Stimulated activated CD4-positive, alpha-beta T cell treated with anti-CD3 and anti-CD28 coated beads, Interleukin-1b, Interleukin-23, amount 100 ng/mL, for 4 hours (primary cell): ENCODE results near the gene AOC2.

Experiments
- DNase-seq, 2 donors: peaks; one replicate each; pipeline ENCODE4 v3.0.0-alpha.2; 2020; ENCODE audit warnings: low read depth in 2 of 2

The AOC2 gene

GRCh38 chr17:42844271-42844670 is at the start of gene AOC2:
Gene AOC2, plus strand, starts transcription at chr17:42844580. Its CDS starts 47 bp downstream, at chr17:42844627.
- DNase-seq = no peak

- no peak for DNase-seq
Observed at GRCh38 chr17:42795061-42795460, 49.3 kb upstream of the AOC2 start.

GRCh38 chr17:42795465-42795864 is 48.9 kb upstream of the AOC2 start:
- DNase-seq = no peak

- DNase-seq = no peak
Observed at GRCh38 chr17:42796066-42796758, 48.2 kb upstream of the AOC2 start.

- DNase-seq = no peak
Observed at GRCh38 chr17:42797067-42798007, 47.0 kb upstream of the AOC2 start.

GRCh38 chr17:42798011-42798382 is 46.4 kb upstream of the AOC2 start:
- DNase-seq = no peak

GRCh38 chr17:42798383-42799380 is 45.7 kb upstream of the AOC2 start, which contains the start of the genes CNTD1 and COA3:
Gene CNTD1, plus strand, starts transcription at chr17:42798861. Its CDS starts 207 bp downstream, at chr17:42799068.
Gene COA3, minus strand, starts transcription at chr17:42798704. Its CDS starts 23 bp downstream, at chr17:42798681.
- DNase-seq = peak; percentile 49 to 75

GRCh38 chr17:42803074-42803883 is 41.1 kb upstream of the AOC2 start:
- no peak for DNase-seq

- DNase-seq = no peak
Observed at GRCh38 chr17:42804918-42805367, 39.4 kb upstream of the AOC2 start.

- no peak for DNase-seq
Observed at GRCh38 chr17:42806249-42806648, 38.1 kb upstream of the AOC2 start.

- DNase-seq = no peak
Observed at GRCh38 chr17:42809250-42809649, 35.1 kb upstream of the AOC2 start.

GRCh38 chr17:42814633-42815399 is 29.6 kb upstream of the AOC2 start:
- DNase-seq = no peak

GRCh38 chr17:42817866-42818265 is 26.5 kb upstream of the AOC2 start:
- DNase-seq = no peak

GRCh38 chr17:42818379-42818778 is 26.0 kb upstream of the AOC2 start:
- DNase-seq = no peak

- DNase-seq = peak; percentile 45 to 57
Observed at GRCh38 chr17:42819939-42820535, 24.3 kb upstream of the AOC2 start.

- no peak for DNase-seq
Observed at GRCh38 chr17:42821176-42821575, 23.2 kb upstream of the AOC2 start.

GRCh38 chr17:42827472-42827871 is 16.9 kb upstream of the AOC2 start:
- DNase-seq = no peak

- no peak for DNase-seq
Observed at GRCh38 chr17:42830971-42831370, 13.4 kb upstream of the AOC2 start.

- DNase-seq = no peak
Observed at GRCh38 chr17:42832213-42832933, 12.0 kb upstream of the AOC2 start.
